Neural cell (in vitro differentiated cells): ENCODE measurements around the gene MAP2K1. TPM values are rescaled to one million over a fixed set of nuclear protein-coding genes. Genes with fewer than 3 reads are reported as not detected.

Source experiments
- H2AFZ ChIP-seq: fragments of 200-600, 300-800 bp; sonication (generic), shearing (Covaris generic); 2 replicates; pipeline ENCODE4 v1.6.0; 2014; ENCODE audit warnings: low read depth, mild to moderate bottlenecking, antibody characterized with exemption, low read length, moderate library complexity
- H3F3A ChIP-seq: fragments of 200-600 bp; shearing (Covaris generic); 2 replicates; pipeline ENCODE4 v1.6.1; 2016; ENCODE audit warnings: mild to moderate bottlenecking, moderate library complexity, mixed read lengths, antibody characterized with exemption, low read length; ENCODE audit not compliant: insufficient read depth, poor library complexity, severe bottlenecking
- H3K27ac ChIP-seq: fragments of 200-600, 300-800 bp; sonication (generic), shearing (Covaris generic); 2 replicates; pipeline ENCODE4 v1.5.1; 2014; ENCODE audit warnings: mild to moderate bottlenecking, low read length, moderate library complexity
- H3K27me3 ChIP-seq: fragments of 300-800, 200-600 bp; sonication (generic), shearing (Covaris generic); 2 replicates; pipeline ENCODE4 v1.6.0; 2014; ENCODE audit warnings: mild to moderate bottlenecking, low read depth, low read length, moderate library complexity; ENCODE audit not compliant: insufficient read depth
- H3K36me3 ChIP-seq: fragments of 300-800, 200-600 bp; sonication (generic), shearing (Covaris generic); 2 replicates; pipeline ENCODE4 v1.5.1; 2014; ENCODE audit warnings: mild to moderate bottlenecking, antibody characterized with exemption, low read length, moderate library complexity; ENCODE audit not compliant: insufficient read depth
- H3K4me2 ChIP-seq: fragments of 300-800, 200-600 bp; sonication (generic), shearing (Covaris generic); 2 replicates; pipeline ENCODE4 v1.6.0; 2014; ENCODE audit warnings: mild to moderate bottlenecking, low read length
- H3K4me3 ChIP-seq: fragments of 300-800, 200-600 bp; sonication (generic), shearing (Covaris generic); 2 replicates; pipeline ENCODE4 v1.5.1; 2014; ENCODE audit warnings: mild to moderate bottlenecking, low read length, moderate library complexity
- H3K79me2 ChIP-seq: fragments of 200-600 bp; shearing (Covaris generic); replicated peaks from 2 replicates; pipeline ENCODE4 v1.6.0; 2014; ENCODE audit warnings: mild to moderate bottlenecking, low read length, moderate library complexity; ENCODE audit not compliant: insufficient read depth
- H3K9ac ChIP-seq: fragments of 300-800, 200-600 bp; sonication (generic), shearing (Covaris generic); 2 replicates; pipeline ENCODE4 v1.6.1; 2016; ENCODE audit warnings: mild to moderate bottlenecking, low read length, mixed read lengths
- H3K9me2 ChIP-seq: fragments of 200-600 bp; shearing (Covaris generic); 2 replicates; pipeline ENCODE4 v1.6.1; 2016; ENCODE audit warnings: mild to moderate bottlenecking, low read length, mixed read lengths; ENCODE audit not compliant: insufficient read depth
- H3K9me3 ChIP-seq: fragments of 200-600, 300-800 bp; sonication (generic), shearing (Covaris generic); 2 replicates; pipeline ENCODE4 v1.6.1; 2016; ENCODE audit warnings: mild to moderate bottlenecking, mixed run types, low read length, moderate library complexity, mixed read lengths
- H4K20me1 ChIP-seq: fragments of 200-600 bp; shearing (Covaris generic); 2 replicates; pipeline ENCODE4 v1.6.1; 2016; ENCODE audit warnings: mild to moderate bottlenecking, mixed run types; ENCODE audit not compliant: insufficient read depth
- CTCF ChIP-seq: fragments of 450-650 bp; IDR thresholded peaks from 2 replicates; pipeline ENCODE4 v1.5.1; 2014; ENCODE audit warnings: antibody characterized with exemption, mild to moderate bottlenecking, moderate library complexity; ENCODE audit not compliant: poor library complexity, severe bottlenecking
- EP300 ChIP-seq: fragments of 450-650 bp; conservative IDR thresholded peaks from 2 replicates; pipeline ENCODE4 v1.6.1; 2014; ENCODE audit warnings: antibody characterized with exemption, mild to moderate bottlenecking, moderate library complexity; ENCODE audit not compliant: poor library complexity, severe bottlenecking
- EZH2 ChIP-seq: fragments of 200-600, 300-800 bp; shearing (Covaris generic), sonication (generic); IDR thresholded peaks from 2 replicates; pipeline ENCODE4 v1.6.1; 2014; ENCODE audit warnings: antibody characterized with exemption, low read length, borderline replicate concordance, mild to moderate bottlenecking; ENCODE audit not compliant: insufficient read depth, poor library complexity, severe bottlenecking
- MXI1 ChIP-seq: fragments of 450-650 bp; conservative IDR thresholded peaks from 2 replicates; pipeline ENCODE4 v1.6.1; 2014; ENCODE audit warnings: antibody characterized with exemption, mild to moderate bottlenecking; ENCODE audit not compliant: poor library complexity, severe bottlenecking
- POLR2AphosphoS5 ChIP-seq: IDR thresholded peaks from 2 replicates; pipeline ENCODE4 v1.6.1; 2012
- RAD21 ChIP-seq: fragments of 450-650 bp; conservative IDR thresholded peaks from 2 replicates; pipeline ENCODE4 v1.6.1; 2014; ENCODE audit warnings: antibody characterized with exemption, mild to moderate bottlenecking, moderate library complexity
- REST ChIP-seq: IDR thresholded peaks from 2 replicates; pipeline ENCODE4 v1.6.1; 2012; ENCODE audit warnings: borderline replicate concordance
- SMC3 ChIP-seq: fragments of 450-650 bp; conservative IDR thresholded peaks from 2 replicates; pipeline ENCODE4 v1.6.1; 2014; ENCODE audit warnings: antibody characterized with exemption, mild to moderate bottlenecking, moderate library complexity; ENCODE audit not compliant: poor library complexity
- TAF1 ChIP-seq: IDR thresholded peaks from 2 replicates; pipeline ENCODE4 v1.6.1; 2012; ENCODE audit warnings: low read depth
- polyA plus RNA-seq: library from polyadenylated mRNA; depleted of rRNA; stranded (reverse); fragments of >200 nt; gene quantifications from 2 replicates; pipeline ENCODE4 v1.2.3, GENCODE V29; 2014

MAP2K1 gene
- polyA plus RNA-seq, 1 donor from 2014 or later, result 24.7 TPM

- no peak overlapping the region for H3K4me2 ChIP-seq
- H3K27me3 ChIP-seq, result no peaks in the 10 kb centered on the region
- no peaks in the 10 kb centered on the region for H3K9me2 ChIP-seq
- H3K36me3 ChIP-seq, result no peaks in the 10 kb centered on the region
- no peak overlapping the region for H3K4me3 ChIP-seq
- H2AFZ ChIP-seq, result no peak overlapping the region
- no peak overlapping the region for H3K9ac ChIP-seq
- H4K20me1 ChIP-seq, result no peaks in the 10 kb centered on the region
- no peak for TF ChIP-seq REST
- no peak for TF ChIP-seq SMC3
- TF ChIP-seq POLR2AphosphoS5, result no peak
- no peaks in the 10 kb centered on the region for H3K79me2 ChIP-seq
- H3F3A ChIP-seq, result no peaks in the 10 kb centered on the region
- no peaks in the 10 kb centered on the region for H3K9me3 ChIP-seq
- H3K27ac ChIP-seq, result no peak overlapping the region
Observed at GRCh38 chr15:66483131-66483566, 96.4 kb downstream of the MAP2K1 start.

- Histone ChIP-seq H3K9me2 (no peaks in the 10 kb centered on the region), H4K20me1 (no peaks in the 10 kb centered on the region), H3K9me3 (no peaks in the 10 kb centered on the region), H3K79me2 (no peaks in the 10 kb centered on the region), H3K4me2 (no peak overlapping the region), H2AFZ (no peak overlapping the region), H3K9ac (no peak overlapping the region), H3K27ac (no peak overlapping the region), H3F3A (no peaks in the 10 kb centered on the region), H3K27me3 (no peaks in the 10 kb centered on the region), H3K36me3 (no peaks in the 10 kb centered on the region), H3K4me3 (no peak overlapping the region)
- no peak for TF ChIP-seq POLR2AphosphoS5
- TF ChIP-seq TAF1, result no peak
- TF ChIP-seq EZH2, result no peak
- TF ChIP-seq EP300, result no peak
- TF ChIP-seq MXI1, result no peak
- no peak for TF ChIP-seq RAD21
- TF ChIP-seq SMC3, result no peak
- TF ChIP-seq CTCF, result no peak
- no peak for TF ChIP-seq REST
Observed at GRCh38 chr15:66484539-66485112, 97.9 kb downstream of the MAP2K1 start.
